ENCODE data around the gene KIFAP3.
A peak's percentile ranks its signal among the peaks of the same experiment; 100 is the strongest.
"Not testable (repeated sequence)": the region's sequence is repeated elsewhere in the genome, so short reads cannot be mapped to it uniquely, and the experiment has no call there.

The KIFAP3 gene

GRCh38 chr1:170009551-170009950 lies 64.9 kb downstream of the KIFAP3 start:
- TF ChIP-seq SUZ12 (IDR thresholded peaks at IDR 0.05; ENCODE audit: extremely low read depth, insufficient read depth, insufficient read length) (no peak), ZNF274 (IDR thresholded peaks at IDR 0.05; ENCODE audit: low read depth, low read length) (no peak), YY1 (IDR thresholded peaks at IDR 0.05; ENCODE audit: insufficient read depth, insufficient read length) (no peak)
- Histone ChIP-seq H3K36me3 (ENCODE audit: insufficient read depth, insufficient read length, low read length) (no peaks in the 10 kb centered on the region), H3K9ac (ENCODE audit: insufficient read length, low read depth) (no peak overlapping the region), H3K4me3 (ENCODE audit: insufficient read length, low read depth) (no peak overlapping the region), H3K27me3 (ENCODE audit: insufficient read depth, insufficient read length) (no peaks in the 10 kb centered on the region), H3K9me3 (ENCODE audit: insufficient read depth, low read length) (no peaks in the 10 kb centered on the region), H3K4me1 (ENCODE audit: insufficient read depth, insufficient read length) (no peaks in the 10 kb centered on the region)
- DNase-seq (ENCODE audit: low read depth, low spot score): no peak

GRCh38 chr1:170008745-170009144 lies 65.8 kb downstream of the KIFAP3 start:
- not testable (repeated sequence) for DNase-seq (ENCODE audit: low read depth, low spot score); H3K9me3 ChIP-seq (ENCODE audit: insufficient read depth, low read length)

DNA sequence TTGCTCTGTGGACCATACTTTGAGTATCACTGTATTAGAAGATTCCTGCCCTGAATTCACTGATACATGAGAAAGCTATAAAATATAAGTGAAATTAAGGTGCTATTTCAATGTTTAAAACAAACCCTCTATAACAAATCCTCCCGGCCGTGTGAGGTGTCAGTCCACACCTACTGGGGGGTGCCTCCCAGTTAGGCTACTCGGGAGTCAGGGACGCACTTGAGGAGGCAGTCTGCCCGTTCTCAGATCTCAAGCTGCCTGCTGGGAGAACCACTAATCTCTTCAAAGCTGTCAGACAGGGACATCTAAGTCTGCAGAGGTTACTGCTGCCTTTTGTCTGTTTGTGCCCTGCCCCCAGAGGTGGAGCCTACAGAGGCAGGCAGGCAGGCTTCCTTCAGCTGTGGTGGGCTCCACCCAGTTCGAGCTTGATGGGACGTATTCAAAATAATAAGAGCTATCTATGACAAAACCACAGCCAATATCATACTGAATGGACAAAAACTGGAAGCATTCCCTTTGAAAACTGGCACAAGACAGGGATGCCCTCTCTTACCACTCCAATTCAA lies 71.1 kb downstream of the KIFAP3 start:
- H3K9ac ChIP-seq (ENCODE audit: insufficient read length, low read depth); H3K4me3 ChIP-seq (ENCODE audit: insufficient read length, low read depth); H3K9me3 ChIP-seq (ENCODE audit: insufficient read depth, low read length); H3K4me1 ChIP-seq (ENCODE audit: insufficient read depth, insufficient read length); H3K36me3 ChIP-seq (ENCODE audit: insufficient read depth, insufficient read length, low read length); H3K27me3 ChIP-seq (ENCODE audit: insufficient read depth, insufficient read length): not testable (repeated sequence)
- peak; percentile 25 for DNase-seq (ENCODE audit: low read depth, low spot score)

More at GRCh38 chr1:170008745-170009144, 65.8 kb downstream of the KIFAP3 start:
- H3K27me3 ChIP-seq (ENCODE audit: insufficient read depth, insufficient read length); H3K9ac ChIP-seq (ENCODE audit: insufficient read length, low read depth); H3K4me3 ChIP-seq (ENCODE audit: insufficient read length, low read depth); H3K36me3 ChIP-seq (ENCODE audit: insufficient read depth, insufficient read length, low read length); H3K4me1 ChIP-seq (ENCODE audit: insufficient read depth, insufficient read length): not testable (repeated sequence)

DNA sequence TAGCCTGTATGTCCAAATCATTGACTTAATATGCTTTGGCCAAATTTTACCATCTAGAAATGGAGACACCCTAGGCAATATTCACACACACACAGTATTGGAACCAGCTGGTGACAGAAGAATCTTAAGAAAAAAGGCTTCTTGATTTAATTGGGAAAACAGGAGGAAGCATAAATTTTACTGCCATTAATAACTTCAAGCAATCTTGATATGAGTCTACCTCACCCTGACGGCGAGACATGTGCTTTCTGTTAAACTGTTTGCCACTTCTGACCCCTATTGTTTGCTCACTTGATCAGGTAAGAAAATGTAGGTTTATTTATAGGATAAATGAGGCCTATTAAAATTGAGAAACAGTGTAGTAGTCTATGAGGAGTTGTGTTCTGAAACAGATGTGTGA lies 73.2 kb downstream of the KIFAP3 start:
- DNase-seq (ENCODE audit: low read depth, low spot score): no peak
- no peaks in the 10 kb centered on the region for H3K27me3 ChIP-seq (ENCODE audit: insufficient read depth, insufficient read length)
- H3K36me3 ChIP-seq (ENCODE audit: insufficient read depth, insufficient read length, low read length): no peaks in the 10 kb centered on the region
- no peaks in the 10 kb centered on the region for H3K4me1 ChIP-seq (ENCODE audit: insufficient read depth, insufficient read length)
- TF ChIP-seq ZNF274 (IDR thresholded peaks at IDR 0.05; ENCODE audit: low read depth, low read length) (no peak), YY1 (IDR thresholded peaks at IDR 0.05; ENCODE audit: insufficient read depth, insufficient read length) (no peak), SUZ12 (IDR thresholded peaks at IDR 0.05; ENCODE audit: extremely low read depth, insufficient read depth, insufficient read length) (no peak)
- no peak overlapping the region for H3K4me3 ChIP-seq (ENCODE audit: insufficient read length, low read depth)
- H3K9me3 ChIP-seq (ENCODE audit: insufficient read depth, low read length): no peaks in the 10 kb centered on the region
- H3K9ac ChIP-seq (ENCODE audit: insufficient read length, low read depth): no peak overlapping the region

- Histone ChIP-seq H3K36me3 (ENCODE audit: insufficient read depth, insufficient read length, low read length) (no peaks in the 10 kb centered on the region), H3K4me1 (ENCODE audit: insufficient read depth, insufficient read length) (no peaks in the 10 kb centered on the region), H3K4me3 (ENCODE audit: insufficient read length, low read depth) (no peak overlapping the region), H3K9me3 (ENCODE audit: insufficient read depth, low read length) (no peaks in the 10 kb centered on the region), H3K27me3 (ENCODE audit: insufficient read depth, insufficient read length) (no peaks in the 10 kb centered on the region), H3K9ac (ENCODE audit: insufficient read length, low read depth) (no peak overlapping the region)
- TF ChIP-seq ZNF274 (IDR thresholded peaks at IDR 0.05; ENCODE audit: low read depth, low read length): no peak
- no peak for TF ChIP-seq YY1 (IDR thresholded peaks at IDR 0.05; ENCODE audit: insufficient read depth, insufficient read length)
- TF ChIP-seq SUZ12 (IDR thresholded peaks at IDR 0.05; ENCODE audit: extremely low read depth, insufficient read depth, insufficient read length): no peak
- DNase-seq (ENCODE audit: low read depth, low spot score): no peak
Observed at GRCh38 chr1:169999761-170000160, 74.7 kb downstream of the KIFAP3 start.

- DNase-seq (ENCODE audit: low read depth, low spot score): no peak
- no peaks in the 10 kb centered on the region for H3K4me1 ChIP-seq (ENCODE audit: insufficient read depth, insufficient read length)
Observed at GRCh38 chr1:169999331-169999741, 75.2 kb downstream of the KIFAP3 start.

DNA sequence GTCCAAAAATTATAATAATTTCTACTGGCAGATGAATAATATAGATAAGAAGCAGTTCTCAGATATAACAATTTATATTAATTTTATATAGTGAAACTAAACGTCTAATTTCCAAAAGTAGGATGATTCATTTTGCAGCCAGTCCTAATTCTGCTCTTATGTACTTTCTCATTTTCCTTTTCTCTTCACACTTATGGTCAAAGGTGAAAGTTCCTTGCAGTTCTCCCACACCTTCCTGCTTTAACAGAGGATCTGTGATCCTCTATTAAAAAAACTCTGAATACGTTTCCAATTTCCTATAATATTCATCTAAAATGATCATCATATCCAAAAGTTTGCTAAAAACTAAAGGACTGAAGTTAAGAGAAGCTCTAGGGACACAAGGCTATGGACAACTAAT lies 78.5 kb downstream of the KIFAP3 start:
- no peaks in the 10 kb centered on the region for H3K9me3 ChIP-seq (ENCODE audit: insufficient read depth, low read length)
- no peaks in the 10 kb centered on the region for H3K4me1 ChIP-seq (ENCODE audit: insufficient read depth, insufficient read length)
- no peak overlapping the region for H3K9ac ChIP-seq (ENCODE audit: insufficient read length, low read depth)
- H3K27me3 ChIP-seq (ENCODE audit: insufficient read depth, insufficient read length): no peaks in the 10 kb centered on the region
- H3K36me3 ChIP-seq (ENCODE audit: insufficient read depth, insufficient read length, low read length): no peaks in the 10 kb centered on the region
- DNase-seq (ENCODE audit: low read depth, low spot score): no peak
- TF ChIP-seq SUZ12 (IDR thresholded peaks at IDR 0.05; ENCODE audit: extremely low read depth, insufficient read depth, insufficient read length) (no peak), ZNF274 (IDR thresholded peaks at IDR 0.05; ENCODE audit: low read depth, low read length) (no peak), YY1 (IDR thresholded peaks at IDR 0.05; ENCODE audit: insufficient read depth, insufficient read length) (no peak)
- H3K4me3 ChIP-seq (ENCODE audit: insufficient read length, low read depth): no peak overlapping the region

More at GRCh38 chr1:169999331-169999741, 75.2 kb downstream of the KIFAP3 start:
- Histone ChIP-seq H3K9me3 (ENCODE audit: insufficient read depth, low read length) (no peaks in the 10 kb centered on the region), H3K36me3 (ENCODE audit: insufficient read depth, insufficient read length, low read length) (no peaks in the 10 kb centered on the region), H3K4me3 (ENCODE audit: insufficient read length, low read depth) (no peak overlapping the region), H3K27me3 (ENCODE audit: insufficient read depth, insufficient read length) (no peaks in the 10 kb centered on the region), H3K9ac (ENCODE audit: insufficient read length, low read depth) (no peak overlapping the region)
- TF ChIP-seq ZNF274 (IDR thresholded peaks at IDR 0.05; ENCODE audit: low read depth, low read length) (no peak), YY1 (IDR thresholded peaks at IDR 0.05; ENCODE audit: insufficient read depth, insufficient read length) (no peak), SUZ12 (IDR thresholded peaks at IDR 0.05; ENCODE audit: extremely low read depth, insufficient read depth, insufficient read length) (no peak)

DNA sequence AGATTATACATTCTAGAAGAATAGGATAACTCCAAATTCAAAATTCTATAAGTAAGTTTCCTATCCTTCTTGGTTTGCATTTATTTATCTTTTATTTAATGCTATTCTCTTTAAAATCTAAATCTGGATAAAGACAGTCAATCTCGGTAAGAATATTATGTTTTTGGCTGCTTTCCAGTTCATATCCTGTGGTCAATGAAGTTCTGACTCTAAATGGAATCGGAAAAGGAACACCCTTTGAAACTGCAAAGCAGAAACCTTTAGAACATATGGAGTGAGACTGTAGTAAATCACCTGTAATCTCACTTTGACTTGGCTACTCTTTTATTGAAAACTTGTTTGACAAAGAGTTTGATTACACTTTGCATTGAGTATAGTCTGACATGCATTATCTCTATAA lies 85.2 kb downstream of the KIFAP3 start:
- Histone ChIP-seq H3K27me3 (ENCODE audit: insufficient read depth, insufficient read length) (no peaks in the 10 kb centered on the region), H3K4me3 (ENCODE audit: insufficient read length, low read depth) (no peak overlapping the region), H3K36me3 (ENCODE audit: insufficient read depth, insufficient read length, low read length) (no peaks in the 10 kb centered on the region), H3K9me3 (ENCODE audit: insufficient read depth, low read length) (no peaks in the 10 kb centered on the region), H3K4me1 (ENCODE audit: insufficient read depth, insufficient read length) (no peaks in the 10 kb centered on the region), H3K9ac (ENCODE audit: insufficient read length, low read depth) (no peak overlapping the region)
- DNase-seq (ENCODE audit: low read depth, low spot score): no peak
- TF ChIP-seq YY1 (IDR thresholded peaks at IDR 0.05; ENCODE audit: insufficient read depth, insufficient read length) (no peak), SUZ12 (IDR thresholded peaks at IDR 0.05; ENCODE audit: extremely low read depth, insufficient read depth, insufficient read length) (no peak), ZNF274 (IDR thresholded peaks at IDR 0.05; ENCODE audit: low read depth, low read length) (no peak)

All from NT2/D1 (cell line).